ENCODE measurements around the gene NRCAM. TPM values are rescaled to one million over a fixed set of nuclear protein-coding genes. Genes with fewer than 3 reads are reported as not detected.

NRCAM gene
- total and polyA plus RNA-seq, 7 donors: 1.3 to 3.9 (median 1.8) TPM; not detected in 2

- no peak overlapping the region for H3K27ac ChIP-seq
- no peak for DNase-seq
- no peaks in the 10 kb centered on the region for H3K4me1 ChIP-seq
- H3K27me3 ChIP-seq: no peaks in the 10 kb centered on the region
- 54 to 72% methylated on average over 8 of the region's 8 CpGs for WGBS, 2 donors
- intact Hi-C loops (cut with DNase I): loop anchor here (2.0 kb wide), 1 partner anchor 317 kb away; no protein-coding TSS in a partner anchor
- no peak overlapping the region for H3K4me3 ChIP-seq
- H3K36me3 ChIP-seq: no peaks in the 10 kb centered on the region
- no peaks in the 10 kb centered on the region for H3K9me3 ChIP-seq
- TF ChIP-seq POLR2AphosphoS5 (IDR thresholded peaks at IDR 0.05): no peak
- TF ChIP-seq CTCF (IDR thresholded peaks at IDR 0.05): peak in 3 of 4 experiments; percentile 45 to 77 (median 47)
Observed at GRCh38 chr7:108181073-108181985, 274.9 kb downstream of the NRCAM start.

GRCh38 chr7:108178398-108178797, 277.8 kb downstream of the NRCAM start:
- 14 to 44% methylated on average over 3 of the region's 3 CpGs for WGBS, 2 donors

GRCh38 chr7:108171164-108171563, 285.1 kb downstream of the NRCAM start:
- 94 to 95% methylated on average over 8 of the region's 8 CpGs for WGBS, 2 donors

More at GRCh38 chr7:108178398-108178797, 277.8 kb downstream of the NRCAM start:
- H3K27me3 ChIP-seq: no peaks in the 10 kb centered on the region
- DNase-seq: no peak
- intact Hi-C loops (cut with DNase I): no loop called here
- H3K4me3 ChIP-seq: no peak overlapping the region
- no peak for TF ChIP-seq CTCF (IDR thresholded peaks at IDR 0.05)
- TF ChIP-seq POLR2A (IDR thresholded peaks at IDR 0.05): no peak
- TF ChIP-seq POLR2AphosphoS5 (IDR thresholded peaks at IDR 0.05): no peak
- no peak for TF ChIP-seq EP300 (IDR thresholded peaks at IDR 0.05)
- H3K9me3 ChIP-seq: no peaks in the 10 kb centered on the region
- no peaks in the 10 kb centered on the region for H3K4me1 ChIP-seq
- no peaks in the 10 kb centered on the region for H3K36me3 ChIP-seq
- no peak overlapping the region for H3K27ac ChIP-seq

GRCh38 chr7:108170251-108170650, 286.0 kb downstream of the NRCAM start:
- no peaks in the 10 kb centered on the region for H3K36me3 ChIP-seq
- 79 to 84% methylated on average over 5 of the region's 5 CpGs for WGBS, 2 donors
- no peaks in the 10 kb centered on the region for H3K9me3 ChIP-seq
- H3K27ac ChIP-seq: no peak overlapping the region
- H3K4me1 ChIP-seq: no peaks in the 10 kb centered on the region
- no peaks in the 10 kb centered on the region for H3K27me3 ChIP-seq
- intact Hi-C loops (cut with DNase I): no loop called here
- TF ChIP-seq POLR2AphosphoS5 (IDR thresholded peaks at IDR 0.05) (no peak), POLR2A (IDR thresholded peaks at IDR 0.05) (no peak), EP300 (IDR thresholded peaks at IDR 0.05) (no peak), CTCF (IDR thresholded peaks at IDR 0.05) (no peak)
- no peak overlapping the region for H3K4me3 ChIP-seq
- no peak for DNase-seq

More at GRCh38 chr7:108171164-108171563, 285.1 kb downstream of the NRCAM start:
- Histone ChIP-seq H3K27me3 (no peaks in the 10 kb centered on the region), H3K4me3 (no peak overlapping the region), H3K36me3 (no peaks in the 10 kb centered on the region), H3K4me1 (no peaks in the 10 kb centered on the region), H3K27ac (no peak overlapping the region), H3K9me3 (no peaks in the 10 kb centered on the region)
- no peak for DNase-seq
- intact Hi-C loops (cut with DNase I): no loop called here
- TF ChIP-seq POLR2A (IDR thresholded peaks at IDR 0.05) (no peak), CTCF (IDR thresholded peaks at IDR 0.05) (no peak), POLR2AphosphoS5 (IDR thresholded peaks at IDR 0.05) (no peak), EP300 (IDR thresholded peaks at IDR 0.05) (no peak)

Data from sigmoid colon (tissue), 7 donors.